Kasumi-1 (cell line): Measurements from ENCODE around the gene ADAM12.
"Not testable (repeated sequence)": the region's sequence is repeated elsewhere in the genome, so short reads cannot be mapped to it uniquely, and the experiment has no call there.

Experiments
- DNase-seq, 2 experiments: peaks; one replicate each; lab custom pipeline; 2025; lab: John Stamatoyannopoulos, UW

Gene ADAM12

DNA sequence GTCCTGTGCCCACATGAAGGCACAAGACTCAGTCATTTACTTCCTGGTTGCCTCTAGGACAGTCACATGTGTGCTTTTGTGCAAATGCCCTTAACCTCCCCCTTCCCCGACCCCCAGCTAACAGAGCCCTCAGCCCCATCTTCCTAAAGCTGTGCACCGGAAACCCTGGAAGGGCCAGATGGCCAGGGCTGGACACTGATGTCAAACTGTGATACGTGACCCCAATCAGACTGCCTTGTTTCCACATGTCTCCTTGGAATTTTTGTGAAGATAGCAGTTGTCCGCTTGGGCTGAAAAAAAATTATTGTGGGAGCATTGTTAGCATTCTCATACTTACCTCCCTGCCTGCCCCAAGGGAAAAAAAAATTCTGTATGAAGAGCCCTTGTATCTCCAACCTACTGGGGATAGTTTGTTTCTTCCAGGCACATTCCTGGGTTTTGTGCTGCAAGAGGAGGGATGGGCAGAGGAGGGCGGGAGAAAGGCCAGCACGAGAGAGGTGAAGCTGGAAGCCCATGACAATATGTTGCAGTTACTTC lies 17.0 kb upstream of the ADAM12 start:
- no peak for DNase-seq

DNA sequence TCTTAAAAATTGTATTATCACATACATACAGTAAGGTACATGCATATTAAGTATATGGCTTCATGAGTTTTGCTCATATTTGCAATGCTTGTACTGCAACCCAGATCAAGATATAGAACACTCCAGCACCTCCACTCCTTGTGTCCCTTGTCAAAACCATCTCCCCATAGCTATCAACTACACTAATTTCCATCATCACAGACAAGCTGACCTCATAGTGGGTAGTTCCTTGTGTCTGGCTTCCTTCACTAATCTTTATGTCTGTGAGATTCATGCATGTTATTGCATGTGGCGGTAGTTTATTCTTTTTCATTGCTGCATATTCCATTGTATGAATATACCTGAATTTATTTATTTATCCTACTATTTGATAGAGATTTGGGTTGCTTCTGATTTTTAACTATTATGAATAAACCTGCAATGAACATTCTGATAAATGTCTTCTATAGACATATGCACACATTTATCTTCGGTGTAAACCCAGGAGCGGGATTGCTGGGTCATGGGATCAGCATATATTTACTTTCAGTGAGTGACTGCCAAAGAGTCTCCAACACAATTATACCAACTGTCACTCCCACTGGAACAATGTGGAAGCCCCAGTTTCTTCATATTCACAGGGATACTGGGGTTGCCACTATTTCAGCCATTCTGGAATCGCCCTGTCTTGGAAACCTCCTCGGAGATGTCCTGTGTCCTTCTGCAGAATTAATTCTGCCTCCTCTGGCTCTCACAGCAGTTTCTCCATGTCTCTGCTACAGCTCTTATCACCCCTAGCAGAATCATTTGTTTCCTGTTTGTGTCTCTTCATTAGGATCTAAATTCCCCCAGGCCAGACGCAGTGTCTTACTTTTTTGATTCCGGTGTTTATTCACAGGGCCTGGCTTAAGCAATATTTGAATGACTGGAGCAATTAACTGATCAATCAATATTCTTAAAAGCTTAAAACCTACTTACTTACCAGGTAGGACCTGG lies 14.7 kb upstream of the ADAM12 start:
- DNase-seq: no peak

DNA sequence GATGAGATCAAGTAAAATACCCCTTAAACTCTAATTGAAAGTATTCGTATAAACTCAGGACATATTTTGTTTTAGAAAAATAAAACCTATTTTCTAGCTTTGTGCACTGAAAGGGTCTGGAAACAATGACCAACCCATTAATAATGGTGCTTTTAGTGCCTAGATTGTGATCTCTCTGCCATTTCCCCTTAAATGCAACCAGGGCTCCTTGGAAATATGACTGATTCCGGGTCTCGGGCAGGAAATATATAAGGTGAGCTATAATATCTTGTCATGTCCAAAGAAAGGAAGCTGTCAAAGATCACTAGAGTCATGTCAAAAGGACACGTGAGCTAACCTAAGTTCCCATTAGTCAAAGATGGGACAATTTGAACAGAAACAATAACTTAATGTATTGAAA lies 12.4 kb upstream of the ADAM12 start:
- no peak for DNase-seq

DNA sequence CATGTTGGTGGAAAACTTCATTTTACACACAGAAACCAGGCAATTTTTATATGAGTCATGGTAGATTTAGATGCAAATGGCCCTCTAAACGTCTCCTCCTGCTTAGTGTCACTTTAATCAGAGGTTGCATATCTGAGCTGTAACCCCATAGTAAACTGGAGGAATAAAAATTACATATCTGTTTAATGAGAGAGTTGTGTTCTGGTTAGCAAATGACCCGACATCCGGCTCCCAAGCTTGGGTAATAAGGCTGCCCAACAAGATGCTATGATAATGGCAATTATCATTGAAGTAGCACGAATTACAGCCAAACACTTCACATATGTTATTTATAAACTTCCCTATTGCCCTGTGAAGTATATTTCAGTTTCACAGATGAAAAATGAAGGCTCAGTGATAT lies 10.6 kb upstream of the ADAM12 start:
- DNase-seq: no peak

DNA sequence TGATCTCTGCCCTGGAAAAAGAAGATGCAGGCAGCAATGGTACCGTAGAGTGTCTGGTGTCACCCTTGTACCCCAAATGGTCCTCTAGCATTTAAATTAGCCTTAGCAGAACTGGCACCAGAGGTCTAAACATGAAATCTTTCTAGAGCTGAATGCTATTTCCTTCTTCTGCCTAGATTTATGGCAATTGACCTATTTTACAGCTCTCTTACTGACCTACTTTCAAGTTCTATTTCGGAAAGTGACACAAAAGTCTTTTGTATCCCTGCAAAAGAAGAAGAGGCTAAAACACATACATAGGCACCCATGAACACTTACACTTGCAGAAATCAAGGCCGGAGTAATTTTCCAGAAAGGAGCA lies 10.1 kb upstream of the ADAM12 start:
- DNase-seq: no peak

DNA sequence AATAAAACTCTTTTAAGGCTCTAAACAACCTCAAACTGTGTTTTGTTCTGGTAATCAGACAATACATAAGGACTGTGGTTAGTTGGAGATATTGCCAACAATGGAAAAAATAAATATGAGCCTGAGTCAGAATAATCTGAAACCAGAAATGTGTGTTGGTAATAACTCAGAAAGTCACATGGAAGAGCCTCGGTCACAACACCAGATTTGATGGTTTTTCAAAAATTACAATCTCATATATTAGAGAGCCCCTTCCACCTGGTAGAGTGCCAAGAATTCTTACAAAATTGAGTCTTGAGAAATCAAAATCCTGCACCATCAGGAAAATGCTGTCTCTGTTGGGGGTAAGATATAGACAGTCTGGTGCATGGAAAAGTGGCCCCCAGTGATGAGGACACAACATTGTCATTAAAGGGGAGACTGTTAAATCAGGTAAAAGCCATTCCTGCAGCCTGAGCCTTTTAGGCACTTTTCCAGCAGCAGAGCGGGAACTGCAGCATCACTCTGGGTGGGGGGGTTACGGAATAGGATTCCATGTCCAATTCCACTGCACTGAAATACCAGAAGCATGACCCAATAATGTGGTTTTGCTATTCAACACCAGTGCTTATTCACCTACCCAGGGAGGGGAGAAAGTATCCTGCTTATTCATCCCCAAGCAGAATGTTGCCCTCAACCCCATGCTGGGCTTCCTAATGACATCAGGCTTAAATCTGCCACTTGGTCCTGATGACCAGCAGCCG lies 9.5 kb upstream of the ADAM12 start:
- DNase-seq: no peak

DNA sequence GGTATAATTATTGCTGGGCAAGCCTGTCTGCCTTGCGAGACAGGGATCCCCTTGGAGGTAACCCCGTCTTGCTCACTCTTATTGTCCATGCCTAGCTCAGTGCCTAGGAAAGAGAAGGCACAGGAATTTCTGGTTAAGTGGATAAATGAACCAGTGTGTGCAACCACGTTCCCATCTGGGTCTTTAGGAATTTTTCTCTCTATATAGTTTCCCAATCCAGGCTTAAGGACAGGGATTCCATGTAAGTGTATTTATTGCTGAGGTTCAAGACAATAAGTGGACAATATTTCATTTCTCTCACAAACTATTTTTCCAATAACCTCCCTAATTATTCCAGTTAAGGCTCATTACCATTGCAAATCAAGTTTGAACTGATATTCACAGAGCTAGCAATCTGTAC lies 8.9 kb upstream of the ADAM12 start:
- no peak for DNase-seq

DNA sequence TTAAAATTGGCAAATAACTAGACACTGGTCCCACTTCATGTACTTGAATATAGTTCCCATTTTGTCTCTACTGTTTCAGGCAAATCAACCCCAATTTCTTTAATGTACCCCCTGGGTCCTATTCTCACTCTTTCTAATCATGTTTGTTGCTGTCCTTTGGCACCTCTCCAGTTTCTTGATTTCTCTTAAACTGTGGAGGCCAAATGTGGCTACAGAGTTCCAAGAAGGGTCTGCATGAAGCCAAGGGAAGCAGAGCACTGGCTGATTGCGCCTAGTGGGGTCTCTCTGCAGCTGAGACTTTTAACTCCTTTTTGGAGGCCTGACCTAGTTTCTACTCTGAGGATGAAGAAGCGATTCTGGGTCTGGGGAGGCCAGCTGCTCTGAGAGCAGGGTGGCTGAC lies 6.7 kb upstream of the ADAM12 start:
- no peak for DNase-seq

DNA sequence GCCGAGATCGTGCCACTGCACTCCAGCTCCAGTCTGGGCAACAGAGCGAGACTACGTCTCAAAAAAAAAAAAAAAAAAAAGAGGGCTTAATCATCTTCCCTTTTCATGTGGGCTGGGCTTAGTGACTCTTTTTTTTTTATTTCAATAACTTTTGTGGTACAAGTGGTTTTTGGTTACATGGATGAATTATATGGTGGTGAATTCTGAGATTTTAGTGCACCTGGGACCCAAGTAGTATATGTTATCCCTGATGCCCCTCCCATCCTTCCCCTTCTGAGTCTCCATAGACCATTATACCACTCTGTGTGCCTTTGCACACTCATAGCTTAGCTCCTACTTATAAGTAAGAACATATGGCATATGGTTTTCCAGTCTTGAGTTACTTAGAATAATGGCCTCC lies 4.8 kb upstream of the ADAM12 start:
- DNase-seq: no peak

DNA sequence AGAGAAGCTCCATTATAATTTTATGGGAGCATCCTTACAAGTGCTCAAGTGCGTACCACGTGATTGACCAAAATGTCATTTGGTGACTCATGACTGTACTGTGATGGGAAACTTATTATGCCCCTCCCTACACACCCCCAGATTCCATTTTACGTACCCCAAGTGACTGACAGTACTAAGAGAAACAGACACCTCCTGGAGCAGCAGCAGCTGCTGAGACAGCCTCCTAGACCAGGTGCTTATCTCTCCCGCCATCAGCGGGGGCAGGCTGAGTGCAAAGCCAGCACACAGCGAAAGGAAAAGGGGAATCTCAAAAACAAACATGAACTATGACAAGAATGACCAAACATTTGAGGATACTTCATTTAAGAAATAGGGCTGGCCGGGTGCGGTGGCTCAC lies 4.2 kb upstream of the ADAM12 start:
- no peak for DNase-seq

DNA sequence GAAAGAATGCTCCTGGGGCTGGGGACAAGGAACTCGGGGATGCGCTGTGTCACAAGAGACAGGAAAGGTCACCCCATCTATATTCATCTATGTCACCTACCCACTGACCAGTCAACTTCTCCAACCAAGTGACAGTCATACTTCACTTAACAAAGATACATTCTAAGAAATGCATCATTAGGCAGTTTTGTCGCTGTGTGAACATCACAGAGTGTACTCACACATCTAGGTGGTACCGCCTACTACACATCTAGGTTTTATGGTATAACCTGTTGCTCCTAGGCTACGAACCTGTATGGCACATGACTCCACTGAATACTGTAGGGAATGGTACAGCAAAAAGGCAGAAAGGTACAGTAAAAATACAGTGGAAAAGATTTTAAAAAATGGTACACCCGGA lies 3.8 kb upstream of the ADAM12 start:
- no peak for DNase-seq

DNA sequence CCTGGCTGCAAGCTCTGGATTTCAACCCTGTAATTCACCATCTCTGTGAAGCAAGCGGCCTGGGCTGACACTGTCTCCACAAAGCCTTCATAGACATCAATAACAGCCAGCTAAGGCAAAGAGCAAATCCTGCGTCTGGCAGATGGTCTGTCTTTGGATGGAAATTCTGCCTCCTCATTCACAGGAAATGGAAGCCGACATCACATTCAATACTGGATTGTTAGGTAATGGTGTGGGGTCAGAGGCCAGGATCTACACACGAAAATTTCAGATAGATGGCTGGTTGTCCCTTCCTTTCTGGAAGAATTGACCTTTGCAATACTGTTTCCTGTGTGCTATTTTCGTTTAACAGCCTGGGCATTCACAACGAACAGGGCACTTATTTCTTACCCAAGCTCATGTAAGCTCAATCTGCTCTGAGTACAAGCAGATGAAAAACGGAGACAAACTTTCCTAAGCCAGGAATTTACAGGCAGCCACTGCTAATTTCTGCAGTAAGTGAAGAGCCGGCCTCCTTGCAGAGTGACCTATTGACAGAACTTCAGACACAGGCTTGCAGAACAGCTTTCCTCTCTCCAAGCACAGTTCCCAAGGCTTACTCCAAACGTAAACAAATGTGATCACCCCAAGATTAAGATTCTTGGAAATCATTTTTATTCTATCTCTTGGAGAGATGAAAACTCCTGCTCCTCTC lies 3.1 kb upstream of the ADAM12 start:
- no peak for DNase-seq

DNA sequence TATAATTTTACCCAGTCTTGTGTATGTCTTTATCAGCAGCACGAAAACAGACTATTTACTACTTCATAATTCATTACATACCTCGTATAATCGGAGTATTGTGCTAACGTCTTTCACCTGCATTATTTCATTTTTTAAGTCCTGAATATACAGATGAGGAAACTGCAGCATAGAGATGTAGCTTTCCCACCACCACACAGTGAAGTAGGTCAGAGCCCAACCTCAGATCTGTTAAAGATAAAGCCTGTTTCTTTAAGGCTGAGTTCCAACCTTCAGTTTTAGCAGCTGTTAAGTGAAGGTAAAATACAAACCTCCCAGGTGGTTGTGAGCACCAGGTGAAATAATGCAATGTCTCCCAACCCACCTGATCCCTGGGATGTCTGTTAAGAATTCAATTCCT lies 2.0 kb upstream of the ADAM12 start:
- no peak for DNase-seq

DNA sequence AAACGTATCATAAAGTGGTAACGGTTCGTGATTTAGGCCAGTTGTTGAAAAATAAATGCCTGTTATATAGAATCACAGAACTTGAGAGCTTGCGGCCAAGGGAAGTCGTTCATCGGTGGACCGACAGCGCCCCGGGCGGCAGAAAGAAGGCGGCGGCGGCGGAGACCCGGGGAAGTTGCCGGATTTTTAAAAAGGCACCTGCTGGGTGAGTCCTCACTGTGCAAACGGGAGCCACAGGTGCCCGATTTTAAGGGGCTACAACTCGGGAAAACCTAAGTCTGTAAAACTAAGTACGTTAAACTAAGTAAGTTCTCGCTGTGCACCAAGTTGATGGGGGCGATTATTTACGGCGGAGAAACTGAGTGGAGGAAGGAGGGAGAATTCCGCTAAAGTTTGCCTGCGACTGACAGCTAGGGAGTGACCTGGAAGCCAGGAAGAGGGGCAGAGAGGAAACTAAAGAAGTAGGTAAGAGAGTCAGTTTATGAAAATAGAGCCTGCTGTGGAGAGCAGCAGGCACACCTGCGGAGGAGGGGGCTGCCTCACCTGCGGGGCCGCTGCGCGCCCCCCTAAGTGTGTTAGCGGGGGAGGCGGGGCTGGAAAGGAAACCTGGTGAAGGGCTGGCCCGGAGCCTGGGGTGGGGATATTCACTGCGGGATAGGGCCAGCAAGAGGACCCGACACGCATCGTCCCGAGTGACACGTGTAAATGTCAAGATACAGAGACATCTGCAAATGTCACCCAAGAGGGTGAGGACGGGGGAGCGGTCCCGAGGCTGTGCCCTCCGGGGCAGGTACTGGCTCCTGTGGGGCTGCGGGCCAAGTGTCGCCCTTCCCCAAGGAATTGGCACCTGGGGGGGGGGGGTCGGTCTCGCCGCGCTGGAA lies 996 bp downstream of the ADAM12 start:
- no peak for DNase-seq

DNA sequence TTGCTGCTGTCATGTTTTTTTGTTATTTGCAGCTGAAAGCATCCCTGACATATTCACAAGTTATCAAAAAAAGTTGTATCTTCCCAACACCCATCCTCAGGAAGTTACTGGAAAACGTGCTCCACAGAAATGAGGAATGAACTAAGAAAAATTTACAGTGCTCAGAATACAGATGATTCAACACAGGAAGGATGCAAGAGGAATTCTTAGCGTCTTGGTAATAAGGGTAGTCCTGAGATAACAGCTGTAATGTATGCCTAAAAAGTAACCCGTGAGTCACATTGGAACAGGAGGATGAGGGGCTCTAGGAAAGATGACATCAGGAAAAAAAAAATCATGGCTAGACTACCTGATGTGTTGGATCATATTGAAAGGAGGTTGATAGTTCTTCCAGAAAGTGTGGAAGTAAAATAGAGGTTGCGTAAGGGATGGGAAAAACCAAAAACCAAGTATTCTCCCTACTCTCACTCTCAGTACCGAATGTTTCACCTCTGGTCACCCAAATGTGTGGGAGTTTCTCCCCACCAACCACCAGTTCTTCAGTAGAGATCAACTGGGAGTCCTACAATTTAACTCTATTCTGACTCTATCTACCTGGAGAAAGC lies 3.9 kb downstream of the ADAM12 start:
- DNase-seq: no peak

DNA sequence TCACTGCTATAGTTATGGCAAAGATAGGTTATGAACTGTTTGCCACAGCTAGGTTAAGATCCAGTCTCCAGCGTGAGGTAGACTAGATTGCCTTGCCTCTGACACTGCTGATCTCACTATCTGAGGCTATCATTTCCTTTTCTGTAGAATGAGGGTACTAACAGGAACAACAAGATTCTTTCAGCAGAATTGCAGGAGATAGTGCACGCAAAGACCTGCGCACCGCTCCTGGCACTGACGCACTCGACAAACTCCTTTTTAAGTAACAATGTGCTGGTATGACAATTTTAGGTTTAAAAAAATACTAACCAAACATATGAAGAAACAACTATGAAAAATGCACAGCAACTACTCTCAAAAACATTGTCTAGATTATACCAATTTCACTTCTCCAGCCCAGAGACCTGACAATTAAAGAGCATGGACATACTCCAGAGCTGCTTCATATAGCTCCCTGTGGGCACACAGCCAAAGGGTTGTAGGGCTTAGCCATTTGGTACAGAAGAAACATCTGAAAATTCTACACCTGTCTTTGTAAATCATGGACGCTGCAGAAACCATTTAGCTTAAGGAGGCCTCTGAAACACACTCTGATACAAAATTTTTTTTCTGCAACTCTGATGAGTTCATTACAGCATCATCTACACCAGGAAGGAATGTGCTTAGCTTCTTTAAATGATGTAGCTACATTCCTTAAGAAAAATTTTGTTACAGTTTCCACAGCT lies 7.8 kb downstream of the ADAM12 start:
- DNase-seq: no peak

DNA sequence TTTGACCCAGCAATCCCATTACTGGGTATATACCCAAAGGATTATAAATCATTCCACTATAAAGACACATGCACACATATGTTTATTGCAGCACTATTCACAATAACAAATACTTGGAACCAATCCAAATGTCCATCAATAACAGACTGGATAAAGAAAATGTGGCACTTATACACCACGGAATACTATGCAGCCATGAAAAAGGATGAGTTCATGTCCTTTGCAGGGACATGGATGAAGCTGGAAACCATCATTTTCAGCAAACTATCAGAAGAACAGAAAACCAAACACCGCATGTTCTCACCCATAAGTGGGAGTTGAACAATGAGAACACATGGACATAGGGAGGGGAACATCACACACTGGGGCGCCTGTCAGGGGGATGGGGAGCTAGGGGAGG lies 9.1 kb downstream of the ADAM12 start:
- not testable (repeated sequence) for DNase-seq

DNA sequence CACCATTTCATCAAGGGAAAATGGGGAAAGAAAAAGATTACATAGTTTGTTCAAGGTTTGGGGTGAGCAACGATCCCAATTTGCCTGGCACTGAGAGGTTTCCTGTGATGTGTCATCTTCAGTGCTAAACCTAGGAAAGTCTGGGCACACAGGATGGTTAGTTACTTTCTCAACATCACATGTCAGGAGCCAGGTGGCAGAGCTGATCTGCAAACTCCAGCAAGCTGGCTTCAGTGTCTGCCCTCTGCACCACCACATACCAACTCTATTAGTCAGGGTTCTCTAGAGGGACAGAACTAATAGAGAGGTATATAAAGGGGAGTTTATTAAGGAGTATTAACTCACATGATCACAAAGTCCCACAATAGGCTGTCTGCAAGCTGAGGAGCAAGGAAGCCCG lies 11.3 kb downstream of the ADAM12 start:
- DNase-seq: no peak

DNA sequence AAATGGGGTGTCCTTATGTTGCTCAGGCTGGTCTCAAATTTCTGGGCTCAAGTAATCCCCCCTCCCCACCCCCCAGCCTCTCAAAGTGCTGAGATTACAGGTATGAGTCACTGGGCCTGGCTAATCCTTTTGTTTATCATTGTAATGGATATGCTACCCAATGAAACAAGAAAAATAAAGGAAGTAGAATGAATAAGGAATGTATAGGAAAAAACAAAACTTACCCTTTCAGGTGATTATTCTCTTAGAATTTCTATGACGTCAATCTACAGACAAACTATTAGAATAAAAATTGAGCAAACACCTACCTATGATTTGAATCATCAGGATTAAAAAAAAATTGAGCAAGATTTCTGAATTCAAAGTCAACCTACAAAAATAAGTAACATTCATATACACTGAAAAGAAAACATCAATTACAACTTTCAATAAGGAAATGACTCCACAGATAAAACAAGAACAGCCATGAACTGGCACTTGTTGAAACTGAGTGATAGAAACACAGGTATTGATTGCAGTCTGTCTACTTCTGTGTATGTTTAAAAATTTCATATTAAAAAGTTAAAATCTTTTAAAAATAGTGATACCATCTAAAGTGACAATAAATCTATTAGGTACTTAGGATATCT lies 12.2 kb downstream of the ADAM12 start:
- DNase-seq: no peak

DNA sequence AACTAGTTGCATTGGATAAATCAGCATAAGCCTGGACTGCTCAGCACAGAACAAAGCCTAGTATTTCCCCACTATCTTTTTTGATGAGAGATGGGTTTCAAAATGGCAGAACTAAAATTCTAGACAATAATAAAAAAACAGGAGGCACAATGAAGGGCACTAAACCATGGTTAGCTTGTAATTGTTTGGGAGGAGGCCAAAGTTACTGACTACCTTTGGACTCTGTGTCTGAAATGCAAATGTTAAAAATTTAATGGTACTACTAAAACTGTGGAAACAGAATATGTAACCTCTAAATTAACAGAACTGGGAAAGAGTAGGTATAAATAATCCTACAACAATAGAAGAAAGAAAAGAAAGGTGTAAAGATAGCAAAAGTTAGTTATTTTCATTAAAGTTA lies 13.0 kb downstream of the ADAM12 start:
- no peak for DNase-seq
